ENCODE measurements around the gene ZNF732. TPM values are rescaled to one million over a fixed set of nuclear protein-coding genes. Genes with fewer than 3 reads are reported as not detected.

Gene ZNF732
- total and polyA plus RNA-seq, 2 of the 8 experiments (the other 6 are each of a cell fraction or from before 2014, with no cell fraction given), result 1.9 to 35.7 TPM

GRCh38 chr4:253936-254756 lies 51.1 kb downstream of the ZNF732 start:
- H2BK12ac ChIP-seq (ENCODE audit: low read depth, low read length), result no peak overlapping the region
- no peak overlapping the region for H3K23ac ChIP-seq (ENCODE audit: insufficient read length)
- H3K4me1 ChIP-seq (replicated peaks in 1 of 4; ENCODE audit: control insufficient read depth in 3 of 4, insufficient read depth in 4 of 4, low read length in 3 of 4), result no peaks in the 10 kb centered on the region
- H3K18ac ChIP-seq (ENCODE audit: extremely low read depth, low read length), result no peak overlapping the region
- H3K36me3 ChIP-seq (ENCODE audit: control insufficient read depth in 2 of 4, insufficient read depth in 4 of 4, low read length in 3 of 4), result peaks cover 0 to 58% (median 26%) of the 10 kb centered on the region in 4 experiments; a peak in 3 of 8 replicates
- H3K27me3 ChIP-seq (replicated peaks in 1 of 4; ENCODE audit: control insufficient read depth in 3 of 4, extremely low read depth in 1 of 4, insufficient read depth in 3 of 4, low read length in 3 of 4), result no peaks in the 10 kb centered on the region
- no peak overlapping the region for H3K14ac ChIP-seq (ENCODE audit: insufficient read length)
- H3K79me1 ChIP-seq (ENCODE audit: low read depth, low read length), result no peaks in the 10 kb centered on the region
- H3K56ac ChIP-seq (replicated peaks; ENCODE audit: insufficient read length, low read depth, low read length), result no peak overlapping the region
- no peak overlapping the region for H2BK5ac ChIP-seq (ENCODE audit: low read depth, low read length)
- ChIA-PET CTCF (ENCODE audit: partially characterized antibody) (no interaction called here), POLR2A (ENCODE audit: partially characterized antibody) (no interaction called here)
- no peak overlapping the region for H3K4me2 ChIP-seq (ENCODE audit: insufficient read depth in 1 of 2, low read depth in 2 of 2, low read length in 2 of 2)
- no peaks in the 10 kb centered on the region for H3K23me2 ChIP-seq (ENCODE audit: low read depth, low read length)
- H3K9me3 ChIP-seq (ENCODE audit: insufficient read depth in 2 of 2, low read depth in 1 of 2, low read length in 1 of 2), result peaks cover 60 to 73% of the 10 kb centered on the region in 2 experiments
- H2BK20ac ChIP-seq (ENCODE audit: low read length), result no peak overlapping the region
- H4K20me1 ChIP-seq (replicated peaks in 1 of 2; ENCODE audit: control insufficient read depth in 1 of 2, insufficient read depth in 2 of 2, low read length in 2 of 2), result no peaks in the 10 kb centered on the region
- H3K4ac ChIP-seq (replicated peaks; ENCODE audit: insufficient read length, low read depth, low read length), result no peak overlapping the region
- H3K27ac ChIP-seq (ENCODE audit: low read depth, low read length), result no peak overlapping the region
- WGBS, 2 experiments (ENCODE audit: extremely low coverage in 1 of 2, insufficient coverage in 1 of 2, insufficient read length in 1 of 2, insufficient replicate concordance in 2 of 2, low coverage in 1 of 2, low lambda C conversion rate in 2 of 2, missing lambda C conversion rate in 1 of 2), result 95% methylated on average over 5 of the region's 5 CpGs; no CpG with 5 or more reads in 1 of the 2 experiments
- no peak overlapping the region for H2BK15ac ChIP-seq (ENCODE audit: low read length)
- H3K9ac ChIP-seq (replicated peaks in 1 of 4; ENCODE audit: extremely low read depth in 1 of 4, low read depth in 3 of 4, low read length in 3 of 4), result no peak overlapping the region
- peak overlapping the region in 1 of 4 experiments; percentile 31; a peak in 1 of 8 replicates for H3K4me3 ChIP-seq (ENCODE audit: extremely low read depth in 1 of 4, insufficient read depth in 2 of 4, low read depth in 3 of 4, low read length in 4 of 4)
- no peak overlapping the region for H2BK120ac ChIP-seq (replicated peaks; ENCODE audit: low read depth, low read length)
- peaks cover 0 to 9% of the 10 kb centered on the region in 2 experiments; a peak in 2 of 4 replicates for H3K79me2 ChIP-seq (ENCODE audit: control insufficient read depth in 1 of 2, insufficient read depth in 2 of 2, low read length in 2 of 2)
- H2AFZ ChIP-seq (ENCODE audit: low read length), result no peak overlapping the region
- no peak overlapping the region for H2AK5ac ChIP-seq (ENCODE audit: low read depth, low read length)
- DNase-seq (ENCODE audit: low read depth in 1 of 2, low spot score in 2 of 2) (no peak), FAIRE-seq (no peak)
- H4K5ac ChIP-seq (ENCODE audit: insufficient read length, low read depth, low read length), result no peak overlapping the region
- no peak overlapping the region for H4K8ac ChIP-seq (ENCODE audit: extremely low read depth, insufficient read depth, low read length)
- TF ChIP-seq, protein P1, sequence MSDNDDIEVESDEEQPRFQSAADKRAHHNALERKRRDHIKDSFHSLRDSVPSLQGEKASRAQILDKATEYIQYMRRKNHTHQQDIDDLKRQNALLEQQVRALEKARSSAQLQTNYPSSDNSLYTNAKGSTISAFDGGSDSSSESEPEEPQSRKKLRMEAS (IDR thresholded peaks at IDR 0.05), result no peak
- peak; percentile 92 for TF ChIP-seq ZNF274 (IDR thresholded peaks at IDR 0.05; ENCODE audit: borderline replicate concordance, extremely low read depth, low read length)
- TF ChIP-seq KDM4A (IDR thresholded peaks at IDR 0.05; ENCODE audit: low read depth, low read length, severe bottlenecking), result no peak
- H4K91ac ChIP-seq (replicated peaks; ENCODE audit: insufficient read length, low read length), result no peak overlapping the region

Data from H1 (cell line).